HepG2 (cell line): ENCODE results near the gene UBE2S. TPM values are rescaled to one million over a fixed set of nuclear protein-coding genes. Genes with fewer than 3 reads are reported as not detected.

Experiments
- ADNP ChIP-seq: sonication (generic); formaldehyde crosslinking; IDR thresholded peaks from 2 replicates; pipeline ENCODE4 v1.4.0; 2020; ENCODE audit warnings: missing genetic modification reagents
- FOXA3 ChIP-seq: IDR thresholded peaks from 2 replicates; pipeline ENCODE4 v1.6.1; 2016; ENCODE audit warnings: missing genetic modification reagents, missing compliant biosample characterization
- MAZ ChIP-seq, 2 experiments: sonication (generic) in 1 of 2; formaldehyde crosslinking in 1 of 2; IDR thresholded peaks; 2 replicates each; pipeline versions ENCODE4 v1.5.0 to v1.6.1; 2012 to 2020; ENCODE audit warnings: low read depth in 2 of 2, mild to moderate bottlenecking in 2 of 2, borderline replicate concordance in 1 of 2, improper control_type of control experiment in 1 of 2, low read length in 1 of 2, missing genetic modification reagents in 1 of 2, moderate library complexity in 1 of 2
- NFKBIZ ChIP-seq: IDR thresholded peaks from 2 replicates; pipeline ENCODE4 v1.6.1; 2018; ENCODE audit warnings: missing genetic modification reagents, missing compliant biosample characterization
- NONO ChIP-seq, 2 experiments: fragments of 450-650 bp in 1 of 2; sonication (generic) in 1 of 2; formaldehyde crosslinking in 1 of 2; IDR thresholded peaks in 1 of 2; conservative IDR thresholded peaks in 1 of 2; 2 replicates each; pipeline versions ENCODE4 v1.6.1 to v1.8.0; 2017 to 2022; ENCODE audit warnings: mild to moderate bottlenecking in 1 of 2, missing genetic modification reagents in 1 of 2, moderate library complexity in 1 of 2
- NR2F2 ChIP-seq: IDR thresholded peaks from 2 replicates; pipeline ENCODE4 v1.6.1; 2012; ENCODE audit warnings: low read depth, inconsistent platforms, borderline replicate concordance
- PRMT3 ChIP-seq: sonication (generic); formaldehyde crosslinking; IDR thresholded peaks from 2 replicates; pipeline ENCODE4 v1.8.1; 2022; ENCODE audit warnings: low read depth, mild to moderate bottlenecking, moderate library complexity, missing genetic modification reagents, borderline replicate concordance
- RBFOX2 ChIP-seq: fragments of 200-400 bp; formaldehyde crosslinking; IDR thresholded peaks from 2 replicates; pipeline ENCODE4 v1.6.1; 2017; ENCODE audit warnings: low read depth, mild to moderate bottlenecking, low read length
- TBX3 ChIP-seq: fragments of 450-650 bp; IDR thresholded peaks from 2 replicates; pipeline ENCODE4 v1.6.1; 2017; ENCODE audit warnings: antibody characterized with exemption, mild to moderate bottlenecking, inconsistent platforms, borderline replicate concordance
- YEATS2 ChIP-seq: sonication (generic); formaldehyde crosslinking; IDR thresholded peaks from 2 replicates; pipeline ENCODE4 v1.4.0; 2020; ENCODE audit warnings: missing genetic modification reagents, borderline replicate concordance
- ZFYVE20 ChIP-seq: sonication (generic); formaldehyde crosslinking; IDR thresholded peaks from 2 replicates; pipeline ENCODE4 v1.8.0; 2023; ENCODE audit warnings: low read depth, mild to moderate bottlenecking, moderate library complexity, missing genetic modification reagents, borderline replicate concordance
- ZNF12 ChIP-seq: sonication (generic); formaldehyde crosslinking; IDR thresholded peaks from 2 replicates; pipeline ENCODE4 v1.5.0; 2020; ENCODE audit warnings: missing genetic modification reagents
- ZNF331 ChIP-seq: sonication (generic); formaldehyde crosslinking; IDR thresholded peaks from 2 replicates; pipeline ENCODE4 v1.4.0; 2020; ENCODE audit warnings: missing genetic modification reagents
- ZNF616 ChIP-seq: sonication (generic); formaldehyde crosslinking; IDR thresholded peaks from 2 replicates; pipeline ENCODE4 v1.5.0; 2020; ENCODE audit warnings: low read depth, mild to moderate bottlenecking, missing genetic modification reagents
- ZNF644 ChIP-seq: IDR thresholded peaks from 2 replicates; pipeline ENCODE4 v1.6.1; 2016; ENCODE audit warnings: low read depth
- ZNF749 ChIP-seq: sonication (generic); formaldehyde crosslinking; IDR thresholded peaks from 2 replicates; pipeline ENCODE4 v1.8.0; 2022; ENCODE audit warnings: mild to moderate bottlenecking, missing genetic modification reagents, moderate library complexity, borderline replicate concordance
- ZNF777 ChIP-seq: sonication (generic); formaldehyde crosslinking; IDR thresholded peaks from 2 replicates; pipeline ENCODE4 v1.4.0; 2020; ENCODE audit warnings: missing genetic modification reagents
- polyA plus RNA-seq, 8 experiments: library from polyadenylated mRNA; depleted of rRNA in 3 of 8; stranded (reverse) in 7 of 8; unstranded in 1 of 8; fragments of >200 nt; fragmentation: Illumina TruSeq in 4 of 8; extraction: Trizol in 4 of 8; gene quantifications; 2 replicates each; pipeline versions ENCODE4 v1.2.1 to v1.2.3, GENCODE V29; 2011 to 2016; ENCODE audit warnings: low read depth in 4 of 8, missing spikeins in 1 of 8, mixed read lengths in 1 of 8; ENCODE audit not compliant: insufficient read depth in 1 of 8
- total RNA-seq, 5 experiments: library from RNA; depleted of rRNA; stranded (reverse); fragments of >200 nt; fragmentation: Illumina TruSeq; extraction: Trizol; gene quantifications; 2 replicates each; pipeline ENCODE4 v1.2.3, GENCODE V29; 2016; ENCODE audit warnings: low read depth in 1 of 5
- TF ChIP-seq, protein P1 (sequence below): sonication (generic); formaldehyde crosslinking; IDR thresholded peaks from 2 replicates; pipeline ENCODE4 v1.8.0; 2023; ENCODE audit warnings: mild to moderate bottlenecking, missing genetic modification reagents
- TF ChIP-seq, protein P2 (sequence below): sonication (generic); formaldehyde crosslinking; IDR thresholded peaks from 2 replicates; pipeline ENCODE4 v1.8.1; 2022; ENCODE audit warnings: low read depth, mild to moderate bottlenecking, missing genetic modification reagents
- TF ChIP-seq, protein P3 (sequence below): sonication (generic); formaldehyde crosslinking; IDR thresholded peaks from 2 replicates; pipeline ENCODE4 v1.5.0; 2020; ENCODE audit warnings: missing genetic modification reagents, mild to moderate bottlenecking, borderline replicate concordance

Gene UBE2S
- total and polyA plus RNA-seq, 2 of the 13 experiments (the other 11 are each of a cell fraction or from before 2014, with no cell fraction given) = 32.2 to 39.3 TPM

DNA sequence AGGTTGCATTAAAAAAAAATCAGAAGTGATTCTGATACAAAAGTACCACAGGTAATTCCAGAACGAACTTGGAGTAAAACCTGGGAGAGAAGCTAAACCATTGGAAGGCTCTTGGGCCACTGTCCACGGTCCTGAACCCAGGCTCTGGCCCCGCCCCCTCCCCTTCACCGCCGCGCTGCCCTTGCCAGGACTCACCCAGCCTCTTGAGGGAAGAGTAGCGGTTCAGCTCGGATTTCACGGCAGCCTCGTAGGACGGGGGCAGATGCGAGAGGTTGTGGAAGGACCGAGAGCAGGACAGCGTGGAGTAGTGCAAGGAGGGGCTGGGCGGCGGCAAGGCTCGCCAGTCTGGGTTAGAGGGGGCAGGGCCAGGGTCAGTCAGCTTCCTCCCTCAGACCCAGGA lies 29.8 kb upstream of the UBE2S start (continued):
- TF ChIP-seq, protein P1, sequence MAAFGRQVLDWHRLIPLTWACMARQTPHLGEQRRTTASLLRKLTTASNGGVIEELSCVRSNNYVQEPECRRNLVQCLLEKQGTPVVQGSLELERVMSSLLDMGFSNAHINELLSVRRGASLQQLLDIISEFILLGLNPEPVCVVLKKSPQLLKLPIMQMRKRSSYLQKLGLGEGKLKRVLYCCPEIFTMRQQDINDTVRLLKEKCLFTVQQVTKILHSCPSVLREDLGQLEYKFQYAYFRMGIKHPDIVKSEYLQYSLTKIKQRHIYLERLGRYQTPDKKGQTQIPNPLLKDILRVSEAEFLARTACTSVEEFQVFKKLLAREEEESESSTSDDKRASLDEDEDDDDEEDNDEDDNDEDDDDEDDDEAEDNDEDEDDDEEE (CRISPR knock-in tag) = peak; percentile 81
- TF ChIP-seq PRMT3 (CRISPR knock-in tag) (peak; percentile 67; the same call in 1 of the 2 replicates), TBX3 (no peak), ADNP (CRISPR knock-in tag) (no peak), NFKBIZ (CRISPR knock-in tag) (peak; percentile 77; the same call in 1 of the 2 replicates), MAZ (IDR thresholded peaks at IDR 0.05; ENCODE audit: borderline replicate concordance, low read depth, low read length) (0 out of 2 replicates have a peak, but pooled peaks have one; percentile 17), MAZ (CRISPR knock-in tag; IDR thresholded peaks at IDR 0.05; ENCODE audit: low read depth) (peak; percentile 54; the same call in 1 of the 2 replicates), ZFYVE20 (peak; percentile 87; the same call in 1 of the 2 replicates), FOXA3 (CRISPR knock-in tag) (0 out of 2 replicates have a peak, but pooled peaks have one; percentile 14), RBFOX2 (no peak), NONO (IDR thresholded peaks at IDR 0.05) (no peak), NONO (CRISPR knock-in tag; conservative IDR thresholded peaks at IDR 0.05) (no peak), ZNF12 (CRISPR knock-in tag) (peak; percentile 75; the same call in 1 of the 2 replicates), ZNF644 (peak; percentile 78), ZNF616 (CRISPR knock-in tag) (peak; percentile 51; the same call in 1 of the 2 replicates), ZNF331 (CRISPR knock-in tag) (peak; percentile 74), ZNF777 (CRISPR knock-in tag) (no peak), YEATS2 (CRISPR knock-in tag) (peak; percentile 71; the same call in 1 of the 2 replicates), ZNF749 (peak; percentile 58; the same call in 1 of the 2 replicates), NR2F2 (no peak)
- TF ChIP-seq, protein P2, sequence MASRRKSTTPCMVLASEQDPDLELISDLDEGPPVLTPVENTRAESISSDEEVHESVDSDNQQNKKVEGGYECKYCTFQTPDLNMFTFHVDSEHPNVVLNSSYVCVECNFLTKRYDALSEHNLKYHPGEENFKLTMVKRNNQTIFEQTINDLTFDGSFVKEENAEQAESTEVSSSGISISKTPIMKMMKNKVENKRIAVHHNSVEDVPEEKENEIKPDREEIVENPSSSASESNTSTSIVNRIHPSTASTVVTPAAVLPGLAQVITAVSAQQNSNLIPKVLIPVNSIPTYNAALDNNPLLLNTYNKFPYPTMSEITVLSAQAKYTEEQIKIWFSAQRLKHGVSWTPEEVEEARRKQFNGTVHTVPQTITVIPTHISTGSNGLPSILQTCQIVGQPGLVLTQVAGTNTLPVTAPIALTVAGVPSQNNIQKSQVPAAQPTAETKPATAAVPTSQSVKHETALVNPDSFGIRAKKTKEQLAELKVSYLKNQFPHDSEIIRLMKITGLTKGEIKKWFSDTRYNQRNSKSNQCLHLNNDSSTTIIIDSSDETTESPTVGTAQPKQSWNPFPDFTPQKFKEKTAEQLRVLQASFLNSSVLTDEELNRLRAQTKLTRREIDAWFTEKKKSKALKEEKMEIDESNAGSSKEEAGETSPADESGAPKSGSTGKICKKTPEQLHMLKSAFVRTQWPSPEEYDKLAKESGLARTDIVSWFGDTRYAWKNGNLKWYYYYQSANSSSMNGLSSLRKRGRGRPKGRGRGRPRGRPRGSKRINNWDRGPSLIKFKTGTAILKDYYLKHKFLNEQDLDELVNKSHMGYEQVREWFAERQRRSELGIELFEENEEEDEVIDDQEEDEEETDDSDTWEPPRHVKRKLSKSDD (CRISPR knock-in tag) = 0 out of 2 replicates have a peak, but pooled peaks have one; percentile 30
- TF ChIP-seq, protein P3, sequence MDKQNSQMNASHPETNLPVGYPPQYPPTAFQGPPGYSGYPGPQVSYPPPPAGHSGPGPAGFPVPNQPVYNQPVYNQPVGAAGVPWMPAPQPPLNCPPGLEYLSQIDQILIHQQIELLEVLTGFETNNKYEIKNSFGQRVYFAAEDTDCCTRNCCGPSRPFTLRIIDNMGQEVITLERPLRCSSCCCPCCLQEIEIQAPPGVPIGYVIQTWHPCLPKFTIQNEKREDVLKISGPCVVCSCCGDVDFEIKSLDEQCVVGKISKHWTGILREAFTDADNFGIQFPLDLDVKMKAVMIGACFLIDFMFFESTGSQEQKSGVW (CRISPR knock-in tag) = no peak
